SK-N-SH (cell line): ENCODE measurements around the gene SORBS2.

Experiments
- EP300 ChIP-seq, 2 experiments: IDR thresholded peaks; 2 replicates each; pipeline versions ENCODE4 v1.4.0 to v1.6.1; 2012; ENCODE audit warnings: borderline replicate concordance in 1 of 2, low read depth in 1 of 2, low read length in 1 of 2
- MXI1 ChIP-seq: IDR thresholded peaks from 2 replicates; pipeline ENCODE4 v1.6.1; 2012; ENCODE audit warnings: mild to moderate bottlenecking, low read depth, low read length, improper control_type of control experiment
- POLR2AphosphoS5 ChIP-seq: IDR thresholded peaks from 2 replicates; pipeline ENCODE4 v1.6.1; 2012; ENCODE audit warnings: low read depth, low read length
- RAD21 ChIP-seq: IDR thresholded peaks from 2 replicates; pipeline ENCODE4 v1.6.1; 2012; ENCODE audit warnings: mild to moderate bottlenecking, low read length
- RCOR1 ChIP-seq: fragments of 150-350 bp; IDR thresholded peaks from 2 replicates; pipeline ENCODE4 v1.6.1; 2017; ENCODE audit warnings: antibody characterized with exemption, low read length
- YY1 ChIP-seq: IDR thresholded peaks from 2 replicates; pipeline ENCODE4 v1.4.0; 2012; ENCODE audit warnings: low read depth, mild to moderate bottlenecking
- TF ChIP-seq, protein P1 (sequence below): fragments of 200-600 bp; sonication (generic); IDR thresholded peaks from 2 replicates; pipeline ENCODE4 v1.6.1; 2017; ENCODE audit warnings: antibody characterized with exemption, mild to moderate bottlenecking, moderate library complexity
- TF ChIP-seq, protein P2 (sequence below): IDR thresholded peaks from 2 replicates; pipeline ENCODE4; 2012

DNA sequence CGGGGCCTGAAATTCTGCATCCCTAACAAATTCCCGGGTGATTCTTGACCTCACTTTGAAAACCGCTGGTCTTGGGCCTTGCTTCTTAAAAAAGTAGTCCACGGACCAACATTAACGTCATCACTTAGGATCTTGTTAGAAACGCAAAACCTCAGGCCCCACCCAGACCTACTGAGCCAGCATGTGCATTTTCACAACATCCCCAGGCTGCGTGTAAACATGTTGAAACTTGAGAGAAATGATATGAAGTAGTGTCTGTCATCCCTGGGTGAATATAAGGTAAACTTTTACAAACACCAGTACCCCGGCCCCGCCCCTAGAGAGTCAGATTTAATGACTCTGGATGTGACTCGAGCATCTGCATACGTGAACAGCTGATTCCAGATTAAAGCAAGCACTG is 33.7 kb downstream of the SORBS2 start:
- TF ChIP-seq EP300 (IDR thresholded peaks at IDR 0.05; ENCODE audit: borderline replicate concordance in 1 of 2, low read depth in 1 of 2, low read length in 1 of 2) (no peak), RCOR1 (no peak), YY1 (no peak), POLR2AphosphoS5 (no peak), RAD21 (no peak), MXI1 (no peak)
- TF ChIP-seq, protein P1, sequence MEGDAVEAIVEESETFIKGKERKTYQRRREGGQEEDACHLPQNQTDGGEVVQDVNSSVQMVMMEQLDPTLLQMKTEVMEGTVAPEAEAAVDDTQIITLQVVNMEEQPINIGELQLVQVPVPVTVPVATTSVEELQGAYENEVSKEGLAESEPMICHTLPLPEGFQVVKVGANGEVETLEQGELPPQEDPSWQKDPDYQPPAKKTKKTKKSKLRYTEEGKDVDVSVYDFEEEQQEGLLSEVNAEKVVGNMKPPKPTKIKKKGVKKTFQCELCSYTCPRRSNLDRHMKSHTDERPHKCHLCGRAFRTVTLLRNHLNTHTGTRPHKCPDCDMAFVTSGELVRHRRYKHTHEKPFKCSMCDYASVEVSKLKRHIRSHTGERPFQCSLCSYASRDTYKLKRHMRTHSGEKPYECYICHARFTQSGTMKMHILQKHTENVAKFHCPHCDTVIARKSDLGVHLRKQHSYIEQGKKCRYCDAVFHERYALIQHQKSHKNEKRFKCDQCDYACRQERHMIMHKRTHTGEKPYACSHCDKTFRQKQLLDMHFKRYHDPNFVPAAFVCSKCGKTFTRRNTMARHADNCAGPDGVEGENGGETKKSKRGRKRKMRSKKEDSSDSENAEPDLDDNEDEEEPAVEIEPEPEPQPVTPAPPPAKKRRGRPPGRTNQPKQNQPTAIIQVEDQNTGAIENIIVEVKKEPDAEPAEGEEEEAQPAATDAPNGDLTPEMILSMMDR = no peak
- TF ChIP-seq, protein P2, sequence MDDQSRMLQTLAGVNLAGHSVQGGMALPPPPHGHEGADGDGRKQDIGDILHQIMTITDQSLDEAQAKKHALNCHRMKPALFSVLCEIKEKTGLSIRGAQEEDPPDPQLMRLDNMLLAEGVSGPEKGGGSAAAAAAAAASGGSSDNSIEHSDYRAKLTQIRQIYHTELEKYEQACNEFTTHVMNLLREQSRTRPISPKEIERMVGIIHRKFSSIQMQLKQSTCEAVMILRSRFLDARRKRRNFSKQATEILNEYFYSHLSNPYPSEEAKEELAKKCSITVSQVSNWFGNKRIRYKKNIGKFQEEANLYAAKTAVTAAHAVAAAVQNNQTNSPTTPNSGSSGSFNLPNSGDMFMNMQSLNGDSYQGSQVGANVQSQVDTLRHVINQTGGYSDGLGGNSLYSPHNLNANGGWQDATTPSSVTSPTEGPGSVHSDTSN = no peak
